B cell (primary cell): ENCODE data around the gene TOX2. TPM values are rescaled to one million over a fixed set of nuclear protein-coding genes. Genes with fewer than 3 reads are reported as not detected.

ENCODE experiments used
- ATAC-seq: fragments of 200-7000 bp; cut with Tn5 transposase; one replicate; pipeline ENCODE4 v1.10.0; 2021; ENCODE audit warnings: low read depth, mild to moderate bottlenecking, moderate number of reproducible peaks, moderate library complexity
- CTCF ChIA-PET: fragments of 350-600 bp; sonication (Branson Sonifier 250); formaldehyde crosslinking; loops from one replicate; lab custom pipeline; 2021; ENCODE audit warnings: antibody characterized with exemption, inconsistent platforms; lab: Charles Lee
- POLR2A ChIA-PET: fragments of 350-600 bp; sonication (Branson Sonifier 250); formaldehyde crosslinking; loops from one replicate; lab custom pipeline; 2021; ENCODE audit warnings: antibody characterized with exemption; lab: Charles Lee
- DNase-seq: peaks from one replicate; pipeline ENCODE4 v3.0.0; 2013
- H2AFZ ChIP-seq: 2 replicates; pipeline ENCODE4 v1.6.1; 2012; ENCODE audit warnings: mild to moderate bottlenecking, low read depth, low read length; ENCODE audit not compliant: insufficient read depth, poor library complexity, severe bottlenecking
- H3K27ac ChIP-seq, 2 donors: 1 replicate in 1 of 2; 2 replicates in 1 of 2; pipeline ENCODE4 v1.5.1; 2012 to 2013; ENCODE audit warnings: low read length in 2 of 2, mild to moderate bottlenecking in 2 of 2, moderate library complexity in 1 of 2
- H3K27me3 ChIP-seq, 4 experiments: fragments of 200-600 bp in 1 of 4; sonication (generic) in 1 of 4; replicated peaks in 1 of 4; 1 replicate in 2 of 4; 2 replicates in 2 of 4; pipeline versions ENCODE4 v1.6.1 to v1.7.0; 2013 to 2016; ENCODE audit warnings: low read length in 3 of 4, mild to moderate bottlenecking in 2 of 4, mixed read lengths in 1 of 4, moderate library complexity in 1 of 4; ENCODE audit not compliant: insufficient read depth in 4 of 4, control insufficient read depth in 3 of 4; ENCODE audit errors: control extremely low read depth in 1 of 4
- H3K36me3 ChIP-seq, 2 experiments: replicated peaks in 1 of 2; 1 replicate in 1 of 2; 2 replicates in 1 of 2; pipeline versions ENCODE4 v1.6.1 to v1.7.1; 2013; ENCODE audit warnings: low read length in 1 of 2; ENCODE audit not compliant: insufficient read depth in 2 of 2, control insufficient read depth in 1 of 2; ENCODE audit errors: control extremely low read depth in 1 of 2, extremely low read depth in 1 of 2
- H3K4me1 ChIP-seq, 2 donors: fragments of 200-600 bp in 1 of 2; sonication (generic) in 1 of 2; 1 replicate in 1 of 2; 2 replicates in 1 of 2; pipeline versions ENCODE4 v1.5.1 to v1.6.1; 2013 to 2017; ENCODE audit warnings: low read length in 2 of 2; ENCODE audit not compliant: control insufficient read depth in 2 of 2, insufficient read depth in 2 of 2
- H3K4me2 ChIP-seq: replicated peaks from 2 replicates; pipeline ENCODE3; 2012; ENCODE audit warnings: mild to moderate bottlenecking, low read depth, low read length; ENCODE audit not compliant: poor library complexity, severe bottlenecking
- H3K4me3 ChIP-seq, 5 experiments: fragments of 200-600 bp in 1 of 5; sonication (generic) in 1 of 5; 1 replicate in 3 of 5; 2 replicates in 2 of 5; pipeline versions ENCODE4 v1.5.1 to v1.7.0; 2011 to 2016; ENCODE audit warnings: low read length in 4 of 5, mild to moderate bottlenecking in 4 of 5, low read depth in 2 of 5, control low read depth in 1 of 5, moderate library complexity in 1 of 5; ENCODE audit not compliant: insufficient read depth in 1 of 5; ENCODE audit errors: control extremely low read depth in 1 of 5, extremely low read depth in 1 of 5
- H3K79me2 ChIP-seq: fragments of 200-600 bp; sonication (generic); one replicate; pipeline ENCODE4 v1.6.0; 2016; ENCODE audit warnings: low read length; ENCODE audit not compliant: control insufficient read depth, insufficient read depth
- H3K9ac ChIP-seq: fragments of 200-600 bp; sonication (generic); 2 replicates; pipeline ENCODE4 v1.6.1; 2017; ENCODE audit warnings: mild to moderate bottlenecking, low read length, moderate library complexity
- H3K9me3 ChIP-seq, 3 donors: one replicate each; pipeline versions ENCODE4 v1.6.1 to v1.7.1; 2013; ENCODE audit warnings: low read length in 2 of 3; ENCODE audit not compliant: control insufficient read depth in 2 of 3, insufficient read depth in 1 of 3; ENCODE audit errors: control extremely low read depth in 1 of 3
- H4K20me1 ChIP-seq: 2 replicates; pipeline ENCODE4 v1.6.0; 2012; ENCODE audit warnings: mild to moderate bottlenecking, low read length; ENCODE audit not compliant: insufficient read depth, control insufficient read depth, poor library complexity, severe bottlenecking
- H3K27ac Mint-ChIP-seq: one replicate; pipeline ENCODE4 v1.8.0; 2021; ENCODE audit warnings: mixed read lengths
- H3K27me3 Mint-ChIP-seq: one replicate; pipeline ENCODE4 v1.8.0; 2021; ENCODE audit warnings: mixed read lengths
- H3K4me1 Mint-ChIP-seq: one replicate; pipeline ENCODE4 v1.8.0; 2021; ENCODE audit warnings: mixed read lengths
- H3K4me3 Mint-ChIP-seq: one replicate; pipeline ENCODE4 v1.8.0; 2021; ENCODE audit warnings: mixed read lengths
- H3K9me3 Mint-ChIP-seq: one replicate; pipeline ENCODE4 v1.8.0; 2022; ENCODE audit warnings: mixed read lengths; ENCODE audit not compliant: insufficient read depth
- EZH2 ChIP-seq: IDR thresholded peaks from 2 replicates; pipeline ENCODE4 v1.6.1; 2012; ENCODE audit warnings: borderline replicate concordance, low read depth, mild to moderate bottlenecking, moderate library complexity, low read length; ENCODE audit not compliant: insufficient read depth, poor library complexity, severe bottlenecking
- WGBS: methylation state at CpG from one replicate; pipeline ENCODE4 v1.1.5; 2013; ENCODE audit warnings: missing lambda C conversion rate; ENCODE audit not compliant: insufficient coverage; 5-methylcytosine and 5-hydroxymethylcytosine counted together
- intact Hi-C: fragments of 100-400 bp; cut with micrococcal nuclease; formaldehyde crosslinking; loops from one replicate; pipeline ENCODE4 v1.10.0; 2022
- polyA plus RNA-seq: library from polyadenylated mRNA; depleted of rRNA; stranded (reverse); fragments of >200 nt; gene quantifications from 2 replicates; pipeline ENCODE4 v1.2.3, GENCODE V29; 2012
- total RNA-seq, 2 donors: library from RNA; stranded (reverse); fragments of 120-200 nt in 1 of 2; gene quantifications; 1 replicate in 1 of 2; 2 replicates in 1 of 2; pipeline versions ENCODE4 v1.2.3 to v1.2.4, GENCODE V29; 2013 to 2022
- TF ChIP-seq, protein P1 (sequence below): fragments of 200-600 bp; IDR thresholded peaks from one replicate; pipeline ENCODE4 v1.8.0; 2022; ENCODE audit warnings: antibody characterized with exemption, mild to moderate bottlenecking

TOX2 gene
- total and polyA plus RNA-seq, 2 donors (not counting 1 experiment from before 2014, with no cell fraction given): 1.2 to 4.1 TPM

DNA sequence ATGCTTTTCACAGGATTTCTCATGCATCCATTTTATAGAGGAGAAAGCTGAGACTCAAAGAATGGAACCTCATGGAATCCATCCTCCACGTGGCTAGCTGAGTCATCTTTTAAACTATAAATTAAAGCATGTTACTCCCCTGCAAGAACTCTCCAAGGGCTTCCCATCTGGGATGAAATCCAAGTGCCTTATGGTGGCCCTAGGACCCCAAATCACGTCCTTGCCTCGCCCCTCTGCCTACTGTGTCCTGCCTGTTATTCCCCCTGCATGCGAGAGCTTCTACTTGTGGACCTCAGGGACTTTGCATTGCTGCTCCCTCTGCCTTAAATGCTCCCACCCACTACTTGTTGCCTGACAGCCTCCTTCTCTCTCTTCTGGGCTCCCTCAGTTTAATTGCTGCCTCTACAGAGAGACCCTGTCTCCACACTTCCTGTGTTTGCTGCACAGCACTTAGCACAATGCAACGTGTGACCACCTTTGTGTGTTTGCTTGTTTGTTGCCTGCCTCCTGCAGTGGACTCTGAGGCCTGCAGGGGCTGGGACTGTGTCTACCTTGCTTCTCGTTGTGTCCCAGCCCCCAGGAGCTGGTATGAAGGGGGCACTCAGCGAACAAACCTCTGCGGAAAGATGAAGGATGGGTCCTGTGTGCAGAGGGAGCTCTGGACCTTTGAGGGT, 39.4 kb downstream of the TOX2 start:
- Mint-ChIP-seq H3K9me3 (no peaks in the 10 kb centered on the region), H3K4me3 (no peak overlapping the region), H3K4me1 (peaks cover 45% of the 10 kb centered on the region), H3K27me3 (no peaks in the 10 kb centered on the region), H3K27ac (no peak overlapping the region)
- CTCF ChIA-PET: no interaction called here
- WGBS: 82% methylated on average over 8 of the region's 8 CpGs
- Histone ChIP-seq H3K4me1 (peaks cover 25 to 45% of the 10 kb centered on the region in 2 donors), H3K9ac (no peak overlapping the region), H3K4me3 (no peak overlapping the region), H2AFZ (no peak overlapping the region), H4K20me1 (no peaks in the 10 kb centered on the region), H3K9me3 (peaks cover 0 to 7% (median 0%) of the 10 kb centered on the region in 3 donors), H3K27ac (no peak overlapping the region), H3K4me2 (no peak overlapping the region), H3K36me3 (no peaks in the 10 kb centered on the region), H3K79me2 (no peaks in the 10 kb centered on the region), H3K27me3 (no peaks in the 10 kb centered on the region)
- POLR2A ChIA-PET: no interaction called here
- no peak for TF ChIP-seq EZH2
- TF ChIP-seq, protein P1, sequence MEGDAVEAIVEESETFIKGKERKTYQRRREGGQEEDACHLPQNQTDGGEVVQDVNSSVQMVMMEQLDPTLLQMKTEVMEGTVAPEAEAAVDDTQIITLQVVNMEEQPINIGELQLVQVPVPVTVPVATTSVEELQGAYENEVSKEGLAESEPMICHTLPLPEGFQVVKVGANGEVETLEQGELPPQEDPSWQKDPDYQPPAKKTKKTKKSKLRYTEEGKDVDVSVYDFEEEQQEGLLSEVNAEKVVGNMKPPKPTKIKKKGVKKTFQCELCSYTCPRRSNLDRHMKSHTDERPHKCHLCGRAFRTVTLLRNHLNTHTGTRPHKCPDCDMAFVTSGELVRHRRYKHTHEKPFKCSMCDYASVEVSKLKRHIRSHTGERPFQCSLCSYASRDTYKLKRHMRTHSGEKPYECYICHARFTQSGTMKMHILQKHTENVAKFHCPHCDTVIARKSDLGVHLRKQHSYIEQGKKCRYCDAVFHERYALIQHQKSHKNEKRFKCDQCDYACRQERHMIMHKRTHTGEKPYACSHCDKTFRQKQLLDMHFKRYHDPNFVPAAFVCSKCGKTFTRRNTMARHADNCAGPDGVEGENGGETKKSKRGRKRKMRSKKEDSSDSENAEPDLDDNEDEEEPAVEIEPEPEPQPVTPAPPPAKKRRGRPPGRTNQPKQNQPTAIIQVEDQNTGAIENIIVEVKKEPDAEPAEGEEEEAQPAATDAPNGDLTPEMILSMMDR: no peak
- ATAC-seq (no peak), DNase-seq (no peak)
- intact Hi-C loops: no loop called here

DNA sequence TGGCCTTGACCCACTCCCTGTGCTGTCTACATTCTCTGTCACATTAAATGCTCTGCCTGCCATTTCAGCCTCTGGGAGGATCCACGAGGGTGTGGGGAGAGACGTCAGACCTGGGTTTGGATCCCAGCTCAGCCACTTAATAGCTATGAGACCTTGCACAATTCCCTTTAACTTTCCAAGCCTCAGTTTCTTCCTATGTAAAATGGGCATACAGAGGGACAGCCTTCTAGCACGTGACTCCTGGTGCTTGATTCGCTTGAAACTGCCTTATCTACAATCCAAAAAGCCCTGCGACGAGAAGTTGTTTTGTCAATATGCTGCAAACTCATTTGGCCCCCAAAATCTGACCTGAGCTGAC, 40.0 kb downstream of the TOX2 start:
- Mint-ChIP-seq H3K9me3 (no peaks in the 10 kb centered on the region), H3K27ac (no peak overlapping the region), H3K4me3 (no peak overlapping the region), H3K27me3 (no peaks in the 10 kb centered on the region), H3K4me1 (peaks cover 45% of the 10 kb centered on the region)
- H4K20me1 ChIP-seq: no peaks in the 10 kb centered on the region
- peaks cover 0 to 8% (median 0%) of the 10 kb centered on the region in 3 donors for H3K9me3 ChIP-seq
- DNase-seq (no peak), ATAC-seq (no peak)
- H3K27me3 ChIP-seq: no peaks in the 10 kb centered on the region
- no peak overlapping the region for H3K4me3 ChIP-seq
- H2AFZ ChIP-seq: no peak overlapping the region
- H3K4me1 ChIP-seq: peaks cover 26 to 45% of the 10 kb centered on the region in 2 donors
- H3K79me2 ChIP-seq: no peaks in the 10 kb centered on the region
- TF ChIP-seq, protein P1: no peak
- no peak for TF ChIP-seq EZH2
- H3K4me2 ChIP-seq: no peak overlapping the region
- H3K27ac ChIP-seq: no peak overlapping the region
- POLR2A ChIA-PET: no interaction called here
- 53% methylated on average over 6 of the region's 6 CpGs for WGBS
- H3K36me3 ChIP-seq: no peaks in the 10 kb centered on the region
- intact Hi-C loops: no loop called here
- no peak overlapping the region for H3K9ac ChIP-seq
- CTCF ChIA-PET: interaction anchor here (1.0 kb wide), 1 partner anchor 418 kb away, joined by 4 read pairs; no protein-coding TSS in a partner anchor
